Mammary epithelial cell (primary cell): ENCODE data around the gene LY6G5B.

Source experiments
- CTCF ChIP-seq, 2 donors: IDR thresholded peaks in 1 of 2; conservative IDR thresholded peaks in 1 of 2; 2 replicates each; pipeline ENCODE4 v1.5.1; 2011 to 2012; ENCODE audit warnings: inconsistent platforms in 2 of 2, low read length in 2 of 2, mild to moderate bottlenecking in 2 of 2, control low read depth in 1 of 2, low read depth in 1 of 2; ENCODE audit not compliant: insufficient read depth in 1 of 2; ENCODE audit errors: extremely low read depth in 1 of 2
- EZH2 ChIP-seq: IDR thresholded peaks from 2 replicates; pipeline ENCODE4 v1.6.1; 2012; ENCODE audit warnings: low read length, inconsistent platforms, borderline replicate concordance

- TF ChIP-seq CTCF (conservative IDR thresholded peaks at IDR 0.05 in 1 of 2, IDR thresholded peaks at IDR 0.05 in 1 of 2; ENCODE audit: extremely low read depth in 1 of 2, insufficient read depth in 1 of 2, low read depth in 1 of 2, low read length in 2 of 2) = no peak
- no peak for TF ChIP-seq EZH2
Observed at GRCh38 chr6:31722173-31722572, 52.4 kb downstream of the LY6G5B start.
